Activated CD4-positive, alpha-beta T cell treated with anti-CD3 and anti-CD28 coated beads, Interleukin-2, amount 50 U/mL, for 16 hours (primary cell): Measurements from ENCODE around the gene ARL8B.
"Not testable (repeated sequence)": the region's sequence is repeated elsewhere in the genome, so short reads cannot be mapped to it uniquely, and the experiment has no call there.

Source experiments
- DNase-seq: peaks from one replicate; pipeline ENCODE4 v3.0.0-alpha.2; 2020

Gene ARL8B

GRCh38 chr3:5122030-5122740, at the start of gene ARL8B:
TSS of gene ARL8B (plus strand) at chr3:5122292. CDS start at chr3:5122466, 174 bp downstream.
- DNase-seq, result peak; percentile 94

- DNase-seq, result no peak
Observed at GRCh38 chr3:5073374-5074085, 48.6 kb upstream of the ARL8B start.

GRCh38 chr3:5078151-5078550, 43.9 kb upstream of the ARL8B start:
- DNase-seq, result no peak

GRCh38 chr3:5079761-5080160, 42.3 kb upstream of the ARL8B start:
- DNase-seq, result no peak

GRCh38 chr3:5080779-5081550, 41.1 kb upstream of the ARL8B start:
- no peak for DNase-seq

- DNase-seq, result not testable (repeated sequence)
Observed at GRCh38 chr3:5081973-5082788, 39.9 kb upstream of the ARL8B start.

GRCh38 chr3:5082789-5083115, 39.3 kb upstream of the ARL8B start:
- DNase-seq, result no peak

GRCh38 chr3:5084224-5084623, 37.9 kb upstream of the ARL8B start:
- no peak for DNase-seq

- DNase-seq, result no peak
Observed at GRCh38 chr3:5086708-5087107, 35.4 kb upstream of the ARL8B start.

GRCh38 chr3:5087209-5087608, 34.9 kb upstream of the ARL8B start:
- DNase-seq, result no peak

GRCh38 chr3:5090197-5090596, 31.9 kb upstream of the ARL8B start:
- no peak for DNase-seq

- no peak for DNase-seq
Observed at GRCh38 chr3:5092018-5092417, 30.1 kb upstream of the ARL8B start.

GRCh38 chr3:5093731-5094130, 28.4 kb upstream of the ARL8B start:
- DNase-seq, result no peak

GRCh38 chr3:5095886-5096285, 26.2 kb upstream of the ARL8B start:
- no peak for DNase-seq

- DNase-seq, result no peak
Observed at GRCh38 chr3:5096336-5097008, 25.6 kb upstream of the ARL8B start.

GRCh38 chr3:5098346-5098745, 23.7 kb upstream of the ARL8B start:
- DNase-seq, result no peak

- DNase-seq, result no peak
Observed at GRCh38 chr3:5102532-5102931, 19.6 kb upstream of the ARL8B start.

GRCh38 chr3:5103743-5104142, 18.3 kb upstream of the ARL8B start:
- no peak for DNase-seq

- no peak for DNase-seq
Observed at GRCh38 chr3:5105050-5105449, 17.0 kb upstream of the ARL8B start.

- not testable (repeated sequence) for DNase-seq
Observed at GRCh38 chr3:5106371-5106770, 15.7 kb upstream of the ARL8B start.

GRCh38 chr3:5106933-5107334, 15.2 kb upstream of the ARL8B start:
- DNase-seq, result not testable (repeated sequence)

- no peak for DNase-seq
Observed at GRCh38 chr3:5110337-5110736, 11.8 kb upstream of the ARL8B start.
